GM23338 (cell line): ENCODE data around the gene APBA2. TPM values are rescaled to one million over a fixed set of nuclear protein-coding genes. Genes with fewer than 3 reads are reported as not detected.

Source experiments
- ATAC-seq: fragments of 200-7000 bp; cut with Tn5 transposase; 3 replicates; pipeline ENCODE4 v1.9.1; 2020
- DNase-seq: peaks from one replicate; pipeline ENCODE4 v3.0.0-alpha.2; 2015; ENCODE audit warnings: low spot score
- H2AFZ ChIP-seq: fragments of 200-600 bp; sonication (generic); 2 replicates; pipeline ENCODE4 v1.8.0; 2016; ENCODE audit warnings: antibody characterized with exemption, mild to moderate bottlenecking, moderate library complexity
- H3F3A ChIP-seq: fragments of 200-600 bp; sonication (generic); replicated peaks from 2 replicates; pipeline ENCODE4 v1.8.0; 2017; ENCODE audit warnings: antibody characterized with exemption, mixed run types, low read depth
- H3K27ac ChIP-seq: fragments of 200-600 bp; sonication (generic); 2 replicates; pipeline ENCODE4 v1.6.1; 2016; ENCODE audit warnings: low read depth
- H3K27me3 ChIP-seq: fragments of 200-600 bp; sonication (generic); 2 replicates; pipeline ENCODE4 v1.8.0; 2016; ENCODE audit warnings: mild to moderate bottlenecking, mixed run types, moderate library complexity; ENCODE audit not compliant: insufficient read depth
- H3K36me3 ChIP-seq: fragments of 200-600 bp; sonication (generic); 2 replicates; pipeline ENCODE4 v1.8.0; 2016; ENCODE audit warnings: mild to moderate bottlenecking; ENCODE audit not compliant: insufficient read depth
- H3K4me1 ChIP-seq: fragments of 200-600 bp; sonication (generic); 2 replicates; pipeline ENCODE4 v1.8.0; 2016; ENCODE audit warnings: mild to moderate bottlenecking, moderate library complexity; ENCODE audit not compliant: insufficient read depth
- H3K4me2 ChIP-seq: fragments of 200-600 bp; sonication (generic); 2 replicates; pipeline ENCODE4 v1.7.1; 2017; ENCODE audit warnings: mixed run types
- H3K4me3 ChIP-seq: fragments of 200-600 bp; sonication (generic); 2 replicates; pipeline ENCODE4 v1.6.1; 2016; ENCODE audit warnings: mixed run types
- H3K79me2 ChIP-seq: fragments of 200-600 bp; sonication (generic); replicated peaks from 2 replicates; pipeline ENCODE4 v1.8.0; 2017; ENCODE audit warnings: mild to moderate bottlenecking; ENCODE audit not compliant: insufficient read depth
- H3K9me2 ChIP-seq: fragments of 200-600 bp; sonication (generic); 2 replicates; pipeline ENCODE4 v1.8.0; 2017; ENCODE audit not compliant: insufficient read depth
- H4K20me1 ChIP-seq: fragments of 200-600 bp; sonication (generic); replicated peaks from 2 replicates; pipeline ENCODE4 v1.8.0; 2017; ENCODE audit warnings: mild to moderate bottlenecking; ENCODE audit not compliant: insufficient read depth
- H3K27ac Mint-ChIP-seq: 2 replicates; pipeline ENCODE4 v1.8.0; 2020; ENCODE audit warnings: inconsistent platforms, mild to moderate bottlenecking, moderate library complexity, mixed read lengths
- H3K27me3 Mint-ChIP-seq: 3 replicates; pipeline ENCODE4 v1.8.0; 2022; ENCODE audit warnings: low read depth, mild to moderate bottlenecking, moderate library complexity, mixed read lengths, inconsistent platforms; ENCODE audit not compliant: insufficient read depth, poor library complexity
- H3K36me3 Mint-ChIP-seq: 3 replicates; pipeline ENCODE4 v1.8.0; 2021; ENCODE audit warnings: low read depth, mild to moderate bottlenecking, inconsistent platforms, moderate library complexity, mixed read lengths
- H3K4me1 Mint-ChIP-seq: 3 replicates; pipeline ENCODE4 v1.8.0; 2020; ENCODE audit warnings: mild to moderate bottlenecking, inconsistent platforms, mixed read lengths
- H3K4me3 Mint-ChIP-seq: 3 replicates; pipeline ENCODE4 v1.8.0; 2021; ENCODE audit warnings: moderate library complexity, mild to moderate bottlenecking, inconsistent platforms, mixed read lengths
- H3K9me3 Mint-ChIP-seq: 3 replicates; pipeline ENCODE4 v1.8.0; 2020; ENCODE audit warnings: moderate library complexity, mild to moderate bottlenecking, inconsistent platforms, mixed read lengths
- CREB1 ChIP-seq: fragments of 250-450 bp; sonication (Bioruptor Pico); IDR thresholded peaks from 2 replicates; pipeline ENCODE4 v1.5.0; 2020; ENCODE audit warnings: low read depth, mild to moderate bottlenecking, moderate library complexity
- CTCF ChIP-seq, 2 experiments: fragments of 200-600 bp in 1 of 2; sonication (generic) in 1 of 2; conservative IDR thresholded peaks; 2 replicates each; pipeline versions ENCODE4 v1.5.1 to v1.6.1; 2016 to 2017; ENCODE audit warnings: antibody characterized with exemption in 2 of 2, low read depth in 2 of 2, mild to moderate bottlenecking in 2 of 2, moderate library complexity in 1 of 2
- EZH2 ChIP-seq: fragments of 200-600 bp; sonication (generic); IDR thresholded peaks from one replicate; pipeline ENCODE4 v1.8.0; 2017; ENCODE audit warnings: antibody characterized with exemption, mild to moderate bottlenecking, low read depth; ENCODE audit not compliant: unreplicated experiment
- EZH2phosphoT487 ChIP-seq: fragments of 200-600 bp; sonication (generic); IDR thresholded peaks from one replicate; pipeline ENCODE4 v1.8.1; 2018; ENCODE audit warnings: antibody characterized with exemption; ENCODE audit not compliant: unreplicated experiment
- JUNB ChIP-seq: IDR thresholded peaks from one replicate; pipeline ENCODE4 v1.6.1; 2016; ENCODE audit warnings: antibody characterized with exemption; ENCODE audit not compliant: unreplicated experiment
- NANOG ChIP-seq: IDR thresholded peaks from 2 replicates; pipeline ENCODE4 v1.6.1; 2016; ENCODE audit warnings: antibody characterized with exemption, borderline replicate concordance
- POLR2AphosphoS5 ChIP-seq: IDR thresholded peaks from 2 replicates; pipeline ENCODE4 v1.6.1; 2016; ENCODE audit warnings: antibody characterized with exemption, low read depth
- REST ChIP-seq: IDR thresholded peaks from one replicate; pipeline ENCODE4 v1.6.1; 2018; ENCODE audit warnings: antibody characterized with exemption; ENCODE audit not compliant: unreplicated experiment
- STAT1 ChIP-seq: IDR thresholded peaks from one replicate; pipeline ENCODE4 v1.6.1; 2016; ENCODE audit warnings: antibody characterized with exemption; ENCODE audit not compliant: unreplicated experiment
- ZNF114 ChIP-seq: fragments of 250-450 bp; sonication (Bioruptor Pico); IDR thresholded peaks from 2 replicates; pipeline ENCODE4 v1.5.0; 2020; ENCODE audit warnings: mild to moderate bottlenecking, moderate library complexity
- ZNF331 ChIP-seq: fragments of 250-450 bp; sonication (Bioruptor Pico); IDR thresholded peaks from 2 replicates; pipeline ENCODE4 v1.5.0; 2020; ENCODE audit warnings: low read depth, mild to moderate bottlenecking, moderate library complexity
- ZNF462 ChIP-seq: fragments of 250-450 bp; sonication (Bioruptor Pico); IDR thresholded peaks from 2 replicates; pipeline ENCODE4 v1.5.0; 2020; ENCODE audit warnings: mild to moderate bottlenecking, moderate library complexity
- polyA plus RNA-seq: library from polyadenylated mRNA; unstranded; fragments of >200 nt; fragmentation: Nextera tagmentation; extraction: Ambion mirVana; gene quantifications from 2 replicates; pipeline ENCODE4 v1.2.1, GENCODE V29; 2016
- total RNA-seq: library from RNA; depleted of rRNA; stranded (reverse); fragments of >200 nt; shearing (Covaris generic); gene quantifications from 2 replicates; pipeline ENCODE4 v1.2.3, GENCODE V29; 2014
- TF ChIP-seq, protein P1 (sequence below): IDR thresholded peaks from 2 replicates; pipeline ENCODE4 v1.6.1; 2016; ENCODE audit warnings: antibody characterized with exemption

Gene APBA2
- total and polyA plus RNA-seq, 2 experiments from 2014 or later = 5.9 to 24.7 TPM

DNA sequence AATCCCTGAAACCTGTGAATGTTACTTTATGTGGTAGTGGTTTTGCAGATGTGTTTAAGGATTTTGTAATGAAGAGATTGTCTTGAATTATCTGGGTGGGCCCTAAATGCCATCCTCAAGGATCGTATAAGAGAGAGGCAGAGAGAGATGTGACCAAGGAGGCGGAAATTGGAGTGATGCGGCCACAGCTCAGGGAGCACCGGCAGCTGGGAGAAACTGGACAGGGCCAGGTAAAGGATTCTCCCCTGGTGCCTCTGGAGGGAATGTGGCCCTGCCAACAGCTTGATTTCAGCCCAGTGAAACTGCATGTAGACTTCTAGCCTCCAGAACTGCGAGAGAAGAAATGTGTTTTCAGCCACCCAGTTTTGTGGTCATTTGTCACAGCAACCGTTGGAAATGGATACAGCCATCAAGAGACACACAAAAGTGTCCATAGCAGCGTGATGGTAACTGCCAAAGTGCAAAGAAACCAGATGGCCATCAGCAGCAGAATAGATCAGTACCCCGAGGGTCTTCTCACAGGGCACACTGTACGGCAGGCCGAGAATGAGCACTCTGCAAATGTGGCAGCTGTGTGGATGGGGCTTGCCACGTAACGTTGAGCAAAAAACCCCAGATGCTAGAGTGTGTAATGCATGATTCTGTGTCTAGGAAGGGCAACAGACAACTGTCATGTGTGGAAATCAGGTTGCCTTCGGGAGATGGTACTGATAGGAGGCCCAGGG is 12.2 kb downstream of the APBA2 start:
- Mint-ChIP-seq H3K9me3 (peaks cover 24% of the 10 kb centered on the region), H3K4me1 (peaks cover 4% of the 10 kb centered on the region; the same call in 2 of the 3 replicates), H3K36me3 (peaks cover 24% of the 10 kb centered on the region), H3K27ac (no peak overlapping the region), H3K27me3 (peaks cover 9% of the 10 kb centered on the region), H3K4me3 (no peak overlapping the region)
- Histone ChIP-seq H3K79me2 (0 out of 2 replicates have a peak, but pooled peaks cover 6% of the 10 kb centered on the region), H3K27ac (no peak overlapping the region), H3K27me3 (no peaks in the 10 kb centered on the region), H3F3A (no peaks in the 10 kb centered on the region), H2AFZ (no peak overlapping the region), H4K20me1 (no peaks in the 10 kb centered on the region), H3K4me2 (no peak overlapping the region), H3K4me3 (no peak overlapping the region), H3K4me1 (no peaks in the 10 kb centered on the region), H3K9me2 (no peaks in the 10 kb centered on the region), H3K36me3 (no peaks in the 10 kb centered on the region)
- no peak for ATAC-seq
- TF ChIP-seq EZH2phosphoT487 = no peak
- TF ChIP-seq JUNB = no peak
- TF ChIP-seq REST = no peak
- no peak for TF ChIP-seq CREB1 (CRISPR knock-in tag)
- no peak for TF ChIP-seq EZH2
- TF ChIP-seq, protein P1, sequence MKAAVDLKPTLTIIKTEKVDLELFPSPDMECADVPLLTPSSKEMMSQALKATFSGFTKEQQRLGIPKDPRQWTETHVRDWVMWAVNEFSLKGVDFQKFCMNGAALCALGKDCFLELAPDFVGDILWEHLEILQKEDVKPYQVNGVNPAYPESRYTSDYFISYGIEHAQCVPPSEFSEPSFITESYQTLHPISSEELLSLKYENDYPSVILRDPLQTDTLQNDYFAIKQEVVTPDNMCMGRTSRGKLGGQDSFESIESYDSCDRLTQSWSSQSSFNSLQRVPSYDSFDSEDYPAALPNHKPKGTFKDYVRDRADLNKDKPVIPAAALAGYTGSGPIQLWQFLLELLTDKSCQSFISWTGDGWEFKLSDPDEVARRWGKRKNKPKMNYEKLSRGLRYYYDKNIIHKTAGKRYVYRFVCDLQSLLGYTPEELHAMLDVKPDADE = no peak
- no peak for TF ChIP-seq STAT1
- no peak for TF ChIP-seq ZNF331
- no peak for TF ChIP-seq NANOG
- TF ChIP-seq CTCF (conservative IDR thresholded peaks at IDR 0.05; ENCODE audit: low read depth in 2 of 2) = no peak
- no peak for TF ChIP-seq POLR2AphosphoS5
- no peak for TF ChIP-seq ZNF114
- TF ChIP-seq ZNF462 (CRISPR knock-in tag) = no peak
- DNase-seq = no peak
